SK-N-SH (cell line): ENCODE results near the gene LSM3. TPM values are rescaled to one million over a fixed set of nuclear protein-coding genes. Genes with fewer than 3 reads are reported as not detected.

Source experiments
- CTCF ChIA-PET: fragments of 300-600, 350-600 bp; formaldehyde crosslinking; extraction: SDS; loops from one replicate; lab custom pipeline; 2021; lab: Yijun Ruan, JAX
- POLR2A ChIA-PET: fragments of 350-600 bp; sonication (Branson Sonifier 250); formaldehyde crosslinking; extraction: SDS; loops from one replicate; lab custom pipeline; 2020; ENCODE audit warnings: antibody characterized with exemption, inconsistent platforms; lab: Yijun Ruan, JAX
- DNase-seq: peaks from one replicate; pipeline ENCODE4 v3.0.0; 2012
- H2AFZ ChIP-seq: fragments of 200-600 bp; sonication (generic); 2 replicates; pipeline ENCODE4 v1.8.1; 2016; ENCODE audit warnings: antibody characterized with exemption, mild to moderate bottlenecking, low read depth
- H3F3A ChIP-seq: fragments of 200-600 bp; sonication (generic); replicated peaks from 2 replicates; pipeline ENCODE3; 2016; ENCODE audit warnings: antibody characterized with exemption, mild to moderate bottlenecking; ENCODE audit not compliant: insufficient read depth
- H3K27ac ChIP-seq, 2 experiments: fragments of 200-500 bp in 1 of 2; fragments of 200-600 bp in 1 of 2; sonication (Bioruptor generic) in 1 of 2; sonication (generic), shearing (Covaris generic) in 1 of 2; 2 replicates each; pipeline versions ENCODE4 v1.5.1 to v1.6.1; 2014 to 2016; ENCODE audit warnings: low read depth in 2 of 2, inconsistent platforms in 1 of 2, low read length in 1 of 2, mild to moderate bottlenecking in 1 of 2, mixed read lengths in 1 of 2
- H3K27me3 ChIP-seq: fragments of 200-600 bp; sonication (generic), shearing (Covaris generic); 2 replicates; pipeline ENCODE4 v1.6.1; 2016; ENCODE audit warnings: mixed run types; ENCODE audit not compliant: insufficient read depth
- H3K36me3 ChIP-seq, 2 experiments: fragments of 200-500 bp in 1 of 2; fragments of 200-600 bp in 1 of 2; sonication (Bioruptor generic) in 1 of 2; sonication (generic) in 1 of 2; replicated peaks in 1 of 2; 2 replicates each; pipeline versions ENCODE3 to v1.5.1; 2014 to 2016; ENCODE audit warnings: low read length in 1 of 2, mild to moderate bottlenecking in 1 of 2; ENCODE audit not compliant: insufficient read depth in 2 of 2, control insufficient read depth in 1 of 2
- H3K4me1 ChIP-seq, 2 experiments: fragments of 200-500 bp in 1 of 2; fragments of 200-600 bp in 1 of 2; sonication (Bioruptor generic) in 1 of 2; sonication (generic), shearing (Covaris generic) in 1 of 2; 2 replicates each; pipeline versions ENCODE4 v1.5.1 to v1.6.1; 2014 to 2016; ENCODE audit warnings: low read depth in 1 of 2, low read length in 1 of 2, mixed run types in 1 of 2; ENCODE audit not compliant: insufficient read depth in 2 of 2, control insufficient read depth in 1 of 2
- H3K4me2 ChIP-seq: fragments of 200-600 bp; sonication (generic), shearing (Covaris generic); 2 replicates; pipeline ENCODE4 v1.6.1; 2017; ENCODE audit warnings: mixed run types
- H3K4me3 ChIP-seq, 2 experiments: fragments of 200-500 bp in 1 of 2; fragments of 200-600 bp in 1 of 2; sonication (Bioruptor generic) in 1 of 2; sonication (generic), shearing (Covaris generic) in 1 of 2; 2 replicates each; pipeline versions ENCODE4 v1.5.1 to v1.8.1; 2014 to 2016; ENCODE audit warnings: low read depth in 2 of 2, inconsistent platforms in 1 of 2, low read length in 1 of 2, mild to moderate bottlenecking in 1 of 2, mixed read lengths in 1 of 2, moderate library complexity in 1 of 2
- H3K79me2 ChIP-seq: fragments of 200-600 bp; sonication (generic); 2 replicates; pipeline ENCODE4 v1.8.1; 2017; ENCODE audit warnings: mild to moderate bottlenecking; ENCODE audit not compliant: insufficient read depth
- H3K9ac ChIP-seq: fragments of 200-600 bp; sonication (generic); 2 replicates; pipeline ENCODE4 v1.6.1; 2017; ENCODE audit warnings: mixed run types
- H3K9me2 ChIP-seq: fragments of 200-600 bp; sonication (generic); 2 replicates; pipeline ENCODE4 v1.6.1; 2017; ENCODE audit warnings: mixed run types
- H3K9me3 ChIP-seq: fragments of 200-600 bp; sonication (generic); 2 replicates; pipeline ENCODE4 v1.6.1; 2017; ENCODE audit warnings: mixed run types, mild to moderate bottlenecking, moderate library complexity
- H4K20me1 ChIP-seq: fragments of 200-600 bp; sonication (generic); 2 replicates; pipeline ENCODE4 v1.6.1; 2017; ENCODE audit warnings: mild to moderate bottlenecking, mixed run types; ENCODE audit not compliant: insufficient read depth
- CTCF ChIP-seq: fragments of 200-600 bp; sonication (generic); IDR thresholded peaks from 2 replicates; pipeline ENCODE4 v1.6.1; 2017; ENCODE audit warnings: antibody characterized with exemption, mild to moderate bottlenecking, moderate library complexity
- EP300 ChIP-seq, 2 experiments: IDR thresholded peaks; 2 replicates each; pipeline versions ENCODE4 v1.4.0 to v1.6.1; 2012; ENCODE audit warnings: borderline replicate concordance in 1 of 2, low read depth in 1 of 2, low read length in 1 of 2
- EZH2phosphoT487 ChIP-seq: fragments of 200-600 bp; sonication (generic); IDR thresholded peaks from 2 replicates; pipeline ENCODE4 v1.6.1; 2017; ENCODE audit warnings: low read depth, mixed run types, mild to moderate bottlenecking, antibody characterized with exemption, moderate library complexity, borderline replicate concordance
- FOSL2 ChIP-seq: IDR thresholded peaks from 2 replicates; pipeline ENCODE4 v1.4.0; 2012; ENCODE audit warnings: low read depth, mild to moderate bottlenecking, moderate library complexity, borderline replicate concordance
- JUND ChIP-seq: IDR thresholded peaks from 2 replicates; pipeline ENCODE4 v1.4.0; 2012
- MXI1 ChIP-seq: IDR thresholded peaks from 2 replicates; pipeline ENCODE4 v1.6.1; 2012; ENCODE audit warnings: mild to moderate bottlenecking, low read depth, low read length, improper control_type of control experiment
- NFIC ChIP-seq: IDR thresholded peaks from 2 replicates; pipeline ENCODE4 v1.4.0; 2012; ENCODE audit warnings: borderline replicate concordance
- NRF1 ChIP-seq: IDR thresholded peaks from 2 replicates; pipeline ENCODE4 v1.6.1; 2012; ENCODE audit warnings: low read depth, mild to moderate bottlenecking, low read length
- RAD21 ChIP-seq: IDR thresholded peaks from 2 replicates; pipeline ENCODE4 v1.6.1; 2012; ENCODE audit warnings: mild to moderate bottlenecking, low read length
- RCOR1 ChIP-seq: fragments of 150-350 bp; IDR thresholded peaks from 2 replicates; pipeline ENCODE4 v1.6.1; 2017; ENCODE audit warnings: antibody characterized with exemption, low read length
- RXRA ChIP-seq: IDR thresholded peaks from 2 replicates; pipeline ENCODE4 v1.4.0; 2012; ENCODE audit warnings: low read depth, mild to moderate bottlenecking, borderline replicate concordance
- SIN3A ChIP-seq: IDR thresholded peaks from 2 replicates; pipeline ENCODE4 v1.6.1; 2012; ENCODE audit warnings: low read depth, mild to moderate bottlenecking, low read length, moderate library complexity, borderline replicate concordance
- SMC3 ChIP-seq: IDR thresholded peaks from 2 replicates; pipeline ENCODE4 v1.6.1; 2012; ENCODE audit warnings: low read depth, low read length, improper control_type of control experiment
- TCF12 ChIP-seq: IDR thresholded peaks from 2 replicates; pipeline ENCODE4 v1.4.0; 2012
- TEAD4 ChIP-seq: IDR thresholded peaks from 2 replicates; pipeline ENCODE4 v1.4.0; 2012; ENCODE audit warnings: mild to moderate bottlenecking, borderline replicate concordance; ENCODE audit not compliant: insufficient read depth
- USF1 ChIP-seq: IDR thresholded peaks from 2 replicates; pipeline ENCODE4 v1.4.0; 2012; ENCODE audit warnings: low read depth, borderline replicate concordance
- USF2 ChIP-seq: fragments of 150-350 bp; IDR thresholded peaks from 2 replicates; pipeline ENCODE4 v1.6.1; 2017; ENCODE audit warnings: antibody characterized with exemption, low read length, low read depth, borderline replicate concordance
- ZBTB33 ChIP-seq: IDR thresholded peaks from 2 replicates; pipeline ENCODE4 v1.4.0; 2012; ENCODE audit warnings: low read depth, borderline replicate concordance
- WGBS: methylation state at CpG from one replicate; pipeline ENCODE4 v1.1.6; 2017; ENCODE audit warnings: low lambda C conversion rate; 5-methylcytosine and 5-hydroxymethylcytosine counted together
- polyA plus RNA-seq, 3 experiments: library from polyadenylated mRNA; depleted of rRNA; stranded (reverse); fragments of >200 nt; gene quantifications; 2 replicates each; pipeline ENCODE4 v1.2.3, GENCODE V29; 2012
- TF ChIP-seq, protein P1 (sequence below): IDR thresholded peaks from 2 replicates; pipeline ENCODE4 v1.6.1; 2012; ENCODE audit warnings: mild to moderate bottlenecking, low read depth, low read length, moderate library complexity

The LSM3 gene
- polyA plus RNA-seq, 1 of the 3 experiments (the other 2 are of a cell fraction), result 5.1 TPM

- TF ChIP-seq USF1 (no peak), SIN3A (no peak), MXI1 (no peak), RCOR1 (no peak), RXRA (no peak), FOSL2 (no peak)
Observed at GRCh38 chr3:14145670-14146380, 32.8 kb upstream of the LSM3 start (continued).

DNA sequence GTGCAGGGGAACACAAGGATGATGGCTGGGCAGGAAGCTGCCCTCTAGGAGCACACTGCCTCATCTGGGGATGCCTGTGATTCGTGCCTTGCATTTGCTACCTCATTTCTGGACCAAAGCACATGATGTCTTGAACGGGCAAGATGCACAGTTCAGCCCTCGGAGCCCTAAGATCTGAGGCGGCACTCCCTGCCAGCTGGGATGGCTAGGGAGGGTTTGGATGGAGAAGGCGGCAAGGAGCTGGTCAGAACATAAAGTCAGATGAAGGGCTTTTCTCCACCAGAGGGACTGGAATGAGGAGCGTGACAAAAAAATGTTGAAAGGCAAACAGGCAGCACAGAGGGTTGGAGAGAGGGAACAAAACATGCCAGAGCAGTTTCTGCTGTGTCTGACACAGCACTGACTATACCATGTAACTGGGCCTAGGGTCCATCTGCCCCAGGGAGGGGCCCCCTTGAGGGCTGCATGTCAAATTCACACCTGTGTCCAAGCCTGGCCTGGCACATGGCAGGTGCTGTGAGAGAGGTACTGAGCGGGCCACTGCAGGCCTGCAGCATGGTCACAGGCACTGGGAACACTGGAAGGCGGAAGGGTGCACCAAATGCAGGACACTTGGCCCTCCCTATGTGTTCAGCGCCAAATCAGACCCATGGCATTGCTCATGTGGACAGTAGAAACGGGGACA lies 32.1 kb upstream of the LSM3 start:
- H3K27ac ChIP-seq, result peak overlapping the region in 1 of 2 experiments; percentile 100; a peak in 2 of 4 replicates
- CTCF ChIA-PET, result interaction anchor here (0.7 to 2.8 kb wide), 6 partner anchors 9 to 250 kb away, joined by 3 to 12 read pairs (median 6); partner anchors contain the start of gene CHCHD4
- WGBS, result 97% methylated on average over 8 of the region's 10 CpGs
- TF ChIP-seq USF1 (no peak), EP300 (IDR thresholded peaks at IDR 0.05; ENCODE audit: borderline replicate concordance in 1 of 2, low read depth in 1 of 2, low read length in 1 of 2) (no peak), NFIC (no peak), ZBTB33 (no peak), USF2 (no peak), SMC3 (no peak), CTCF (no peak), JUND (no peak), RAD21 (no peak), NRF1 (no peak), TCF12 (no peak), TEAD4 (no peak), EZH2phosphoT487 (no peak)
- TF ChIP-seq, protein P1, sequence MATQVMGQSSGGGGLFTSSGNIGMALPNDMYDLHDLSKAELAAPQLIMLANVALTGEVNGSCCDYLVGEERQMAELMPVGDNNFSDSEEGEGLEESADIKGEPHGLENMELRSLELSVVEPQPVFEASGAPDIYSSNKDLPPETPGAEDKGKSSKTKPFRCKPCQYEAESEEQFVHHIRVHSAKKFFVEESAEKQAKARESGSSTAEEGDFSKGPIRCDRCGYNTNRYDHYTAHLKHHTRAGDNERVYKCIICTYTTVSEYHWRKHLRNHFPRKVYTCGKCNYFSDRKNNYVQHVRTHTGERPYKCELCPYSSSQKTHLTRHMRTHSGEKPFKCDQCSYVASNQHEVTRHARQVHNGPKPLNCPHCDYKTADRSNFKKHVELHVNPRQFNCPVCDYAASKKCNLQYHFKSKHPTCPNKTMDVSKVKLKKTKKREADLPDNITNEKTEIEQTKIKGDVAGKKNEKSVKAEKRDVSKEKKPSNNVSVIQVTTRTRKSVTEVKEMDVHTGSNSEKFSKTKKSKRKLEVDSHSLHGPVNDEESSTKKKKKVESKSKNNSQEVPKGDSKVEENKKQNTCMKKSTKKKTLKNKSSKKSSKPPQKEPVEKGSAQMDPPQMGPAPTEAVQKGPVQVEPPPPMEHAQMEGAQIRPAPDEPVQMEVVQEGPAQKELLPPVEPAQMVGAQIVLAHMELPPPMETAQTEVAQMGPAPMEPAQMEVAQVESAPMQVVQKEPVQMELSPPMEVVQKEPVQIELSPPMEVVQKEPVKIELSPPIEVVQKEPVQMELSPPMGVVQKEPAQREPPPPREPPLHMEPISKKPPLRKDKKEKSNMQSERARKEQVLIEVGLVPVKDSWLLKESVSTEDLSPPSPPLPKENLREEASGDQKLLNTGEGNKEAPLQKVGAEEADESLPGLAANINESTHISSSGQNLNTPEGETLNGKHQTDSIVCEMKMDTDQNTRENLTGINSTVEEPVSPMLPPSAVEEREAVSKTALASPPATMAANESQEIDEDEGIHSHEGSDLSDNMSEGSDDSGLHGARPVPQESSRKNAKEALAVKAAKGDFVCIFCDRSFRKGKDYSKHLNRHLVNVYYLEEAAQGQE, result no peak

More for the DNA sequence above, 32.1 kb upstream of the LSM3 start:
- H3K27me3 ChIP-seq, result no peaks in the 10 kb centered on the region
- peaks cover 18 to 60% of the 10 kb centered on the region in 2 experiments for H3K36me3 ChIP-seq
- H3F3A ChIP-seq, result peaks cover 38% of the 10 kb centered on the region
- no peaks in the 10 kb centered on the region for H3K9me3 ChIP-seq
- H3K4me3 ChIP-seq, result no peak overlapping the region
- POLR2A ChIA-PET, result interaction anchor here (1.3 kb wide), 1 partner anchor 22 kb away, joined by 5 read pairs; the partner anchor contains the start of genes CHCHD4 and TMEM43
- DNase-seq, result no peak
- H2AFZ ChIP-seq, result no peak overlapping the region
- H3K9me2 ChIP-seq, result no peaks in the 10 kb centered on the region
- H3K79me2 ChIP-seq, result no peaks in the 10 kb centered on the region
- no peak overlapping the region for H3K9ac ChIP-seq
- H3K4me2 ChIP-seq, result no peak overlapping the region
- H3K4me1 ChIP-seq, result peaks cover 16 to 27% of the 10 kb centered on the region in 2 experiments
- H4K20me1 ChIP-seq, result no peaks in the 10 kb centered on the region
